HFF-Myc (cell line): ENCODE measurements around the gene EHD3.
A peak's percentile ranks its signal among the peaks of the same experiment; 100 is the strongest.

Source experiments
- DNase-seq: peaks from one replicate; pipeline ENCODE4 v3.0.0-alpha.2; 2011; ENCODE audit warnings: low read depth; ENCODE audit errors: extremely low read depth
- H3K4me3 ChIP-seq: replicated peaks from 2 replicates; pipeline ENCODE4 v1.5.1; 2011; ENCODE audit warnings: low read depth, mild to moderate bottlenecking, control low read depth, low read length
- CTCF ChIP-seq: IDR thresholded peaks from 2 replicates; pipeline ENCODE4 v1.5.1; 2012; ENCODE audit warnings: mild to moderate bottlenecking, low read depth, low read length, control low read depth; ENCODE audit errors: missing control alignments

Gene EHD3

GRCh38 chr2:31259075-31259474 lies 25.1 kb downstream of the EHD3 start:
- no peak for DNase-seq
- no peak overlapping the region for H3K4me3 ChIP-seq
- no peak for TF ChIP-seq CTCF

- H3K4me3 ChIP-seq: no peak overlapping the region
- no peak for TF ChIP-seq CTCF
Measured at GRCh38 chr2:31260870-31261269, 26.9 kb downstream of the EHD3 start.

GRCh38 chr2:31263636-31264190 lies 29.8 kb downstream of the EHD3 start:
- no peak for TF ChIP-seq CTCF
- DNase-seq: no peak

More at GRCh38 chr2:31260870-31261269, 26.9 kb downstream of the EHD3 start:
- DNase-seq: no peak

GRCh38 chr2:31265234-31265633 lies 31.3 kb downstream of the EHD3 start:
- TF ChIP-seq CTCF: no peak
- DNase-seq: no peak
- H3K4me3 ChIP-seq: no peak overlapping the region

More at GRCh38 chr2:31263636-31264190, 29.8 kb downstream of the EHD3 start:
- no peak overlapping the region for H3K4me3 ChIP-seq

GRCh38 chr2:31266804-31267203 lies 32.9 kb downstream of the EHD3 start:
- H3K4me3 ChIP-seq: no peak overlapping the region
- TF ChIP-seq CTCF: no peak
- DNase-seq: no peak

GRCh38 chr2:31267437-31268120 lies 33.6 kb downstream of the EHD3 start:
- TF ChIP-seq CTCF: no peak
- no peak for DNase-seq
- no peak overlapping the region for H3K4me3 ChIP-seq

GRCh38 chr2:31268344-31268743 lies 34.4 kb downstream of the EHD3 start:
- no peak overlapping the region for H3K4me3 ChIP-seq
- TF ChIP-seq CTCF: peak; percentile 4
- DNase-seq: no peak
